H1 (cell line): ENCODE measurements around the gene IFNL3. TPM values are rescaled to one million over a fixed set of nuclear protein-coding genes. Genes with fewer than 3 reads are reported as not detected.

Experiments
- ATF3 ChIP-seq: IDR thresholded peaks from 2 replicates; pipeline ENCODE4 v1.6.1; 2011; ENCODE audit warnings: low read depth, mild to moderate bottlenecking, low read length; ENCODE audit not compliant: insufficient read depth
- KDM5A ChIP-seq: fragments of 200-600 bp; IDR thresholded peaks from 2 replicates; pipeline ENCODE4 v1.7.1; 2012; ENCODE audit warnings: mild to moderate bottlenecking, low read length, inconsistent platforms, mixed read lengths
- polyA plus RNA-seq, 7 experiments: library from polyadenylated mRNA; depleted of rRNA in 3 of 7; stranded (reverse) in 5 of 7; unstranded in 2 of 7; fragments of >200 nt in 5 of 7; fragments of 200-250 nt in 2 of 7; gene quantifications; 1 replicate in 5 of 7; 2 replicates in 1 of 7; 4 replicates in 1 of 7; pipeline versions ENCODE4 v1.2.1 to v1.2.3, GENCODE V29; 2011 to 2013; ENCODE audit warnings: missing spikeins in 2 of 7, mixed read lengths in 2 of 7
- total RNA-seq: library from RNA; stranded (reverse); fragmentation: NEBNext Ultra II Directional; extraction: Animal tissue kit (Norgen Biotek cat#: 25700); gene quantifications from 2 replicates; pipeline ENCODE4 v1.2.1, GENCODE V29; 2021

Gene IFNL3
- total and polyA plus RNA-seq, 2 of the 8 experiments (the other 6 are each of a cell fraction or from before 2014, with no cell fraction given), result 0.11 TPM; not detected in 1

GRCh38 chr19:39236527-39236926 lies 8.3 kb downstream of the IFNL3 start (continued):
- no peak for TF ChIP-seq ATF3
- TF ChIP-seq KDM5A, result no peak
